ENCODE results near the gene TRAPPC3.

DNA sequence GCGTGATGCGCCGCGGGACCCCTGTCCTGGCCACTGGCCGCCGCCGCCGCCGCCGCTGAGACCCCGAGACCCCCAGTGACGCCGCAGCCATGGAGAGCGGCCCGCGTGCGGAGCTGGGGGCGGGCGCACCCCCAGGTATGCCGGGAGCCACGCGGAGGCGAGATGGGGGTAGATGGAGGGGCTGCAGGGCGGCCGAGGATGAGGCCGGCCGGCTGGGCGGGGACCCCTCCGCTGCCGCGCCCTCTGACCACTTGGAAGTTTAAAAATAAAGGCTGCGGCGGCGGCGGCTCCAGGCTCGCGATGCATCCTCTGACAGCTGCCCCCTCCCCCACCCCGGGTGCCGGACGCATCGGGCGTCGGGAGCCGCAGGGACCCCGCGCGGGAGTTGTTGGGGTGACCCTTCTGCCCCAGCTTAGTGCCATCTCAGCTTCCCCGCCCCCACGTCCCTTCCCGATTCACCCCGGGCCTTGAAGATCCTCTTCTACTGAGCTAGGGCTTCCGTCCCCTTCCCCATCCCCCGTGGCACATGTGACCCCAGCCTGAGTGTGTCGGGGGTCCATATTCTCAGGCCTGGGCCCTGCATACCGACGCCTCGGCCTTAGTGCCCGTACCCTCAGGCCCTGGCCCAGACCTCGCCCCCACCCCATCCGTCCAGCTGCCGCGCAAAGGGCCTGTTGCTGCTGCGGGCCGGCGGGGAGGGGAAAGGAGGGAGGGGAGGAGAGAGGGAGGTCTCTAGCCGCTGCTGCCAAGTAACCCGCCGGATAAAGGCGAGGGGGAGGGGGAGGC, 7.2 kb upstream of the TRAPPC3 start:
- TF ChIP-seq EZH2 (IDR thresholded peaks at IDR 0.05; ENCODE audit: borderline replicate concordance, low read length): no peak
- TF ChIP-seq CTCF (conservative IDR thresholded peaks at IDR 0.05 in 1 of 2, IDR thresholded peaks at IDR 0.05 in 1 of 2; ENCODE audit: extremely low read depth in 1 of 2, insufficient read depth in 1 of 2, low read depth in 1 of 2, low read length in 2 of 2): no peak
